Measurements from ENCODE around the gene ABCB6.

ABCB6 gene

DNA sequence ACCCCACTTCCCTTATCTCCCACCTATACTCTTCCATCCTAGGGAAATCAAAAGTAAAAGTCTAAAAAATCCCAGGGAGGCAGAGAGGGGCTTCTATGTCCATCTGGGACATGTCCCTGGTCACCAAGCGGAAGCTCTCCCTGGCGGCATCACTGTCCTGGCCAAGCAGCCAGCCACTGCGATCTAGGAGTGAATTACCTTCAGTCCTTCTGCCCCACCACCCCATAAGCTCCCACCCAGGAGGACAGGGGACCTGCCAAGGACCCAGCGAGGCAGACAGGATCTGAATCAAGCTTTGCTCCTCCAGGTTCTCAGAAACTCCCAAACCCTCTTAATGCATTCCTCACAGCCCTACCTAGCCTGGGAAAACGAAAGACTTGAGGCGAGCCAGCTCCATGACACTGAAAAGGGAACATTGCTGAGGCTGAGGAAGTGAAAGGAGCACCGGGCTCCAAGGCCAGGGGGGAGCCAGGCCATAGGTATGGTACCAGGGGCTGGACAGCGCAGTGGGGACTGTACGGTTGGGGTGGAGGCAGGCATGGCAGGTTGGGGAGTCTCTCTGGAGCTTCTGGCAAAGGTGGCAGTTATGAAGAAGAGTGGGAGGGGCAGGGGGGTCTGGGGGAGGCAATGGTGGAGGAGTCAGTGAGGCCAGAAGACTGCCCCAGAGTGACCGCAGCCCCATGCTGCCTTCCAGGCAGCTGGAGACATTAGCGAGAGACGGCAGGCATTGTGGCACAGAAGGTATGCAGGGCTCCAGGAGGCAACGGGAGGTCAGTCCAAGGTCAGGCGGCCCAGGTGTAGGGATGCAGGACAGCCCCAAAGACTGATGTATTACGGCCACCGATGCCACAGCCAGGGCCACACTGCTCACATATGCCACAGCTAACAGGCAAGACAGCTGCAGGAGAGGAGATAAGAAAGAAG, 46.3 kb downstream of the ABCB6 start:
- Histone ChIP-seq H3K4me1 (ENCODE audit: control insufficient read depth, insufficient read depth, low read length) (peaks cover 36% of the 10 kb centered on the region), H3K36me3 (ENCODE audit: control insufficient read depth, insufficient read depth, low read length, severe bottlenecking) (peaks cover 28% of the 10 kb centered on the region), H3K27me3 (replicated peaks; ENCODE audit: control insufficient read depth, insufficient read depth, low read length) (no peaks in the 10 kb centered on the region), H3K4me3 (ENCODE audit: low read length) (no peak overlapping the region), H3K9me3 (ENCODE audit: control insufficient read depth, low read length) (no peaks in the 10 kb centered on the region), H3K9ac (ENCODE audit: low read length) (peak overlapping the region; percentile 50)
- DNase-seq (ENCODE audit: low read depth), result no peak

DNA sequence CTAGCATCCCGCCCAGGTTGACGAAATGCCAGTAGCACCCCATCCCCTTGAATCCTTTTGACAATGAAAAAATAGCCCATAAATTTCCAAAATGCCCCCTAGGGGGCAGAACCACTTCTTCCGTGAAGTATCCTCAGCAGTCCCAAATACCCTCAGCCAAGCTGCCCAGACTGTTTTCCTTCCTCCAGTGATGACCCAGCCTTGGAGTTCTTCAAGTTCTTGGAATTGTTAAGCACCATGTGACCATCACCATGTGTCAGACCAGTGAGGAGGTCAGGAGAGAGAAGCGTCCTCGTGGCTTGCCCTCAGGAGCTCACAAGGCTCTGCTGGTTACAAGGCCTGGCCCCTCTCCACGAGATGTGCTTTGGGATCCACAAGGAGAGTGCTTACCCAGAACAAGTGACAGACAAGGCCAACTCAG, 47.5 kb downstream of the ABCB6 start:
- no peaks in the 10 kb centered on the region for H3K9me3 ChIP-seq (ENCODE audit: control insufficient read depth, low read length)
- H3K9ac ChIP-seq (ENCODE audit: low read length), result peak overlapping the region; percentile 50
- H3K27me3 ChIP-seq (replicated peaks; ENCODE audit: control insufficient read depth, insufficient read depth, low read length), result no peaks in the 10 kb centered on the region
- H3K36me3 ChIP-seq (ENCODE audit: control insufficient read depth, insufficient read depth, low read length, severe bottlenecking), result peaks cover 28% of the 10 kb centered on the region
- H3K4me3 ChIP-seq (ENCODE audit: low read length), result no peak overlapping the region
- DNase-seq (ENCODE audit: low read depth), result peak; percentile 87
- peaks cover 31% of the 10 kb centered on the region for H3K4me1 ChIP-seq (ENCODE audit: control insufficient read depth, insufficient read depth, low read length)

DNA sequence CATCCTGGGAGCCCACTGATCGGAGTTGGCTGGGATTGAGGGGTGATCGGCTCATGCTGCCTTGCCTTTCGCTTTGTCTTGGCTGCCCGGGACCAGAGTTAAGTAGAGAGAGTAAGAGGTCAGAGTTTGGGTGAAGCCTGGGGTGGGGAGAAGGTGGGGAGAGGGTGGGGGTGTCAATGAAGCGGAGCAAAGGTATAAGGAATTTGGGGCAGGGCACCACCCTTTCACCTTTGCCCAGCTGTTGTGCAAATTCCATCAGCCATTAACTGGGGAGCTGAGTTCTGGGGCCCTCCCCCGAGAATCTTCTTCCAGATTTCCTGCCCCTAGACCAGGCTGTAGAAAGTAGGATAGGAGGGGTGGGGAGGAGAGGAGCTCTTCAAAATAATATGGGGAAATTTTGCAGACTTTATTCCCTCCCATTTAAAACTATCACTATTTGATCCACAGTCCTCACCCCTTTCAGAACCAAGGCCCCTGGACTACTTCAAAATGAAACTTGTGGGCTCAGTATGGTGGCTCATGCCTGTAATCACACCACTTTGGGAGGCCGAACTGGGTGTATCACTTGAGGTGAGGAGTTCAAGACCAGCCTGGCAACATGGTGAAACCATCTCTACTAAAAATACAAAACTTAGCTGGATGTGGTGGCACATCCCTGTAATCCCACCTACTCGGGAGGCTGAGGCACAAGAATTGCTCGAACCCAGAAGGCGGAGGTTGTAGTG, 48.7 kb downstream of the ABCB6 start, which contains the start of gene SLC23A3:
Gene SLC23A3 (minus strand): TSS at position 100 of the 725 bp plus-strand sequence. CDS start 45 bp downstream, at position 55.
- Histone ChIP-seq H3K27me3 (replicated peaks; ENCODE audit: control insufficient read depth, insufficient read depth, low read length) (no peaks in the 10 kb centered on the region), H3K4me1 (ENCODE audit: control insufficient read depth, insufficient read depth, low read length) (peaks cover 22% of the 10 kb centered on the region), H3K36me3 (ENCODE audit: control insufficient read depth, insufficient read depth, low read length, severe bottlenecking) (peaks cover 28% of the 10 kb centered on the region), H3K9me3 (ENCODE audit: control insufficient read depth, low read length) (no peaks in the 10 kb centered on the region), H3K4me3 (ENCODE audit: low read length) (no peak within 1 kb of the TSS), H3K9ac (ENCODE audit: low read length) (peak within 1 kb of the TSS; percentile 44)
- DNase-seq (ENCODE audit: low read depth), result no peak

DNA sequence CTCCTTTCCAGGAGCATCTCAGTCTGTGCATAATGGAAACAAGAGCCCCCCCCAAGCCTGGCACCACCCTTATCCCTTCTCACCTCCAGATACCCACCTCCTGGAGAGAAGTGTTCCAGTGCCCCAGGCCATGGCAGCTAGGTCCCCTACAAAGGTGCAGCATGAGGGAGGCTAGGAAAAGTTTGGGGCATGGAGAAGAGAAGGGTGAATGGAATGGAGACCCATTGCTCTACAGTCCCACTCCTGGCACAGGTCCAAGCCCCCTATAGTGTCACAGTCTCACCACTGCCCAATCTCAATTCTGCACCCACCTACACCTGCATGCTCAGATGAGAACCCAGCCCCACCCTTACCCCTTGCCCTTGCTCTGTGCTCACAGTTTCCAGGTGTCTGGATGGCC, 49.8 kb downstream of the ABCB6 start:
- no peak for DNase-seq (ENCODE audit: low read depth)
- H3K9me3 ChIP-seq (ENCODE audit: control insufficient read depth, low read length), result no peaks in the 10 kb centered on the region
- peaks cover 17% of the 10 kb centered on the region for H3K36me3 ChIP-seq (ENCODE audit: control insufficient read depth, insufficient read depth, low read length, severe bottlenecking)
- H3K4me1 ChIP-seq (ENCODE audit: control insufficient read depth, insufficient read depth, low read length), result peaks cover 12% of the 10 kb centered on the region
- H3K27me3 ChIP-seq (replicated peaks; ENCODE audit: control insufficient read depth, insufficient read depth, low read length), result no peaks in the 10 kb centered on the region
- no peak overlapping the region for H3K9ac ChIP-seq (ENCODE audit: low read length)
- H3K4me3 ChIP-seq (ENCODE audit: low read length), result no peak overlapping the region

DNA sequence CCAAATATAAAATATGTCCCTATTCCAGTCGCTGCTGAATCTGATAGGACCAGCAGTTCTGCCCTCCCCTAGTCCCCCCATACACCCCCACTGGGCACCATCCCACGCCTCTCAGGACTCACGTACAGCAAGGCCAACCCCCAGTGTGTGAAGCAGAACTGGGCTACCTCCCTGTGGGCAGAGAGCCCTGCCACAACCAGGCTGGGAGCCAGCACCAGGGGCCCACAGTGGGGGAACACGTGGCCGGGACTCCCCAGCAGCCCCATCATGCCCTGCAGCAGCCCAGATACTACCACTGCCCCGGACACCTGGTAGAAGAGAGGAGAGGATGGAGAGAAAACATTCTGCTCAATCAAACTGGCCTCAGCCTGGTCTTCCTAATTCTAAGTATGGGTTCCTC, 50.2 kb downstream of the ABCB6 start:
- Histone ChIP-seq H3K4me3 (ENCODE audit: low read length) (no peak overlapping the region), H3K27me3 (replicated peaks; ENCODE audit: control insufficient read depth, insufficient read depth, low read length) (no peaks in the 10 kb centered on the region), H3K9me3 (ENCODE audit: control insufficient read depth, low read length) (no peaks in the 10 kb centered on the region), H3K9ac (ENCODE audit: low read length) (no peak overlapping the region), H3K4me1 (ENCODE audit: control insufficient read depth, insufficient read depth, low read length) (peaks cover 12% of the 10 kb centered on the region), H3K36me3 (ENCODE audit: control insufficient read depth, insufficient read depth, low read length, severe bottlenecking) (peaks cover 13% of the 10 kb centered on the region)
- DNase-seq (ENCODE audit: low read depth), result no peak

DNA sequence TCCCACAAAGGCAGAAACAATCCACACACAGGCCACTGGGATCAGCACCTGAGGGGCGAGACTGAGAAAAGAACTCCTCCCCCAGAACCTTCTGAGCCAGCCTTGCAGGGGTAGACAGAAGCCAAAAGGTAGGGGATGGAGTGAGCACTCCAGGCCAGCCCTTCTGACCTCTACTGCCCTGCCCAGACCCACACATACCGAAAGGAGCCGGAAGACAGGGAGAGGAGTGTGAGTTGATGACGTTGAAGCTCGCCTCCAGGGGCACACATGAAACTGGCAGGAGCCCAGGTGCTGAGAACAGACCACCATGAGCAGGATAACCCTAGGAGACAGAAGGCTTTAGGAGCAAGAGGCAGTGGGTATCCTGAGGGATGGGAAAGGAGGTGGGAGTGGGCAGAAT, 50.8 kb downstream of the ABCB6 start:
- Histone ChIP-seq H3K4me3 (ENCODE audit: low read length) (no peak overlapping the region), H3K4me1 (ENCODE audit: control insufficient read depth, insufficient read depth, low read length) (peaks cover 12% of the 10 kb centered on the region), H3K27me3 (replicated peaks; ENCODE audit: control insufficient read depth, insufficient read depth, low read length) (no peaks in the 10 kb centered on the region), H3K9ac (ENCODE audit: low read length) (no peak overlapping the region), H3K36me3 (ENCODE audit: control insufficient read depth, insufficient read depth, low read length, severe bottlenecking) (peaks cover 8% of the 10 kb centered on the region), H3K9me3 (ENCODE audit: control insufficient read depth, low read length) (no peaks in the 10 kb centered on the region)
- no peak for DNase-seq (ENCODE audit: low read depth)

DNA sequence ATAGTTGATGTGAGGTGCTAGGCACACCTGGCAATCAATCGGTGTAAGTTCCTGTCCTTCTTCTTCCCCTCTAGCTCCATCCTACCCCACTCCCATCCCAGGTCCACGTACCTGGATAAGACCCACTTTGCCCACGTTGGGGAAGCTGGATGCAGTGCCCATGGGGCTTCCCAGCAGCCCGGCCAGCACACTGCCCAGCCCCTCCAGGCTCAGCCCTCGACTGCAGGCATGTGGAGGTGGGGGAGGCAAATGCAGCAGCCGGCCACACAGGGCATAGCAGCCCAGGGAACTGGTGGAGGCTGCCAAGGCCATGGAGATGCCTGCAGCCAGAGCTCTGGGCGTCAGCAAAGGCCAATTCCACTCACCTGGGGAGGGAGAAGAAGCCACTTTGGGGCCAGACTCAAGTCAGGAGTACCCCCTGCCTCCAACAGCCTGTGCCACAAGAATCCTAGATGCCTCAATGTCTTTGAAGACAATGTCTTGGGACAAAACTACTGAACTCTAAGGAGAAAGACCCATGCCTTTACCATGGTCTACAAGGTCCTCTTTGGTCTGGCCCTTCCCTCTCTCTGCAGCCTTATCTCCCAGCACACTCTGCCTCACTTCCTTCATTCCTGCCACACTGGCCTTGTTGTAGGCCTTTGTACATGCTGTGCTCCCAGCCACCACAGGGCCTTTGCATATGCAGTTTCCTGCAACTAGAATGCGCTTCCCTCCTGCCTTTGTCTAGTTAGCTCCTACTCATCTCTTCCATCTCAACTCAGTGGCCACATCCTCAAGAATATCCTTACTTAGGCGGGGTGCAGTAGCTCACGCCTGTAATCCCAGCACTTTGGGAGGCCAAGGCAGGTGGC, 53.5 kb downstream of the ABCB6 start:
- Histone ChIP-seq H3K36me3 (ENCODE audit: control insufficient read depth, insufficient read depth, low read length, severe bottlenecking) (no peaks in the 10 kb centered on the region), H3K4me3 (ENCODE audit: low read length) (no peak overlapping the region), H3K4me1 (ENCODE audit: control insufficient read depth, insufficient read depth, low read length) (peaks cover 5% of the 10 kb centered on the region), H3K9me3 (ENCODE audit: control insufficient read depth, low read length) (no peaks in the 10 kb centered on the region), H3K27me3 (replicated peaks; ENCODE audit: control insufficient read depth, insufficient read depth, low read length) (no peaks in the 10 kb centered on the region), H3K9ac (ENCODE audit: low read length) (no peak overlapping the region)
- no peak for DNase-seq (ENCODE audit: low read depth)

DNA sequence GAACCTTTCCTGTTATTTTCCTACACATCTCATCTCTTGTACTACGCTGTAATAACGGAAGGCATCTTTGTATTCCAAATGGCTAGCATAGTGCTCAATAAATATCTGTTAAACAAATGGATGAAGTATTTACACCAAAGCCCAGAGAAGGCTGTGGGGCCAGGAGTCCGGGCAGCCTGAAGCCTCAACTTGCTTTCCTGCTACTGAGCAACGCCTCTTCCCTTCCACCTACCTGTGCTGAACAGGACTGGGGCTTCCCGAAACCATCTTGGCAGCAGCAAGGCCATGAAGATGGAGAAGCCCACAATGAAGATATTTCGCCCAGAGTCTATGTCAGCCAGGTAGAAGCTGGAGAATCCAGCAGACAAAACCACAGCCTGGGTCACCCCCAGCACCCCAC, 55.6 kb downstream of the ABCB6 start:
- Histone ChIP-seq H3K9me3 (ENCODE audit: control insufficient read depth, low read length) (no peaks in the 10 kb centered on the region), H3K36me3 (ENCODE audit: control insufficient read depth, insufficient read depth, low read length, severe bottlenecking) (no peaks in the 10 kb centered on the region)

DNA sequence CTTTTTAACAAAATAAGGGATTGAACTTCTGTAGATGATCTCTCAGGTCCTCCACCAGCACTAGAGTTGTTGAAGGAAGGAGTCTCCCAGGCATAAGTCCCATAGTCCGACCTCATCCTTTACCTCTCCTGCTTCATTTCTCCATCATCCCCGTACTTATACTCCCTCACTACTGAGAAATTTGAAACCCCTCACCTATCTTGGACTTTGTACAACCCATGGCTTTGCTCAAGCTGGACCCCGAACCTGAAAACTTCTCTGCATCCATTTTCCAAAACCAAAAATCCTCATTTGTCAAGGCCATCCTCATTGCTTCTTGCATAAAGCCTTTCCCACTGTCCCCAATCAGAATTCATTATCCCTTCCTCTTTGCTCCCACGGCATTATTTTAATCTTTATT, 57.7 kb downstream of the ABCB6 start:
- Histone ChIP-seq H3K4me1 (ENCODE audit: control insufficient read depth, insufficient read depth, low read length) (peaks cover 11% of the 10 kb centered on the region), H3K27me3 (replicated peaks; ENCODE audit: control insufficient read depth, insufficient read depth, low read length) (no peaks in the 10 kb centered on the region)

More for the DNA sequence above, 55.6 kb downstream of the ABCB6 start:
- Histone ChIP-seq H3K27me3 (replicated peaks; ENCODE audit: control insufficient read depth, insufficient read depth, low read length) (no peaks in the 10 kb centered on the region), H3K4me1 (ENCODE audit: control insufficient read depth, insufficient read depth, low read length) (peaks cover 11% of the 10 kb centered on the region), H3K9ac (ENCODE audit: low read length) (no peak overlapping the region), H3K4me3 (ENCODE audit: low read length) (no peak overlapping the region)
- no peak for DNase-seq (ENCODE audit: low read depth)

DNA sequence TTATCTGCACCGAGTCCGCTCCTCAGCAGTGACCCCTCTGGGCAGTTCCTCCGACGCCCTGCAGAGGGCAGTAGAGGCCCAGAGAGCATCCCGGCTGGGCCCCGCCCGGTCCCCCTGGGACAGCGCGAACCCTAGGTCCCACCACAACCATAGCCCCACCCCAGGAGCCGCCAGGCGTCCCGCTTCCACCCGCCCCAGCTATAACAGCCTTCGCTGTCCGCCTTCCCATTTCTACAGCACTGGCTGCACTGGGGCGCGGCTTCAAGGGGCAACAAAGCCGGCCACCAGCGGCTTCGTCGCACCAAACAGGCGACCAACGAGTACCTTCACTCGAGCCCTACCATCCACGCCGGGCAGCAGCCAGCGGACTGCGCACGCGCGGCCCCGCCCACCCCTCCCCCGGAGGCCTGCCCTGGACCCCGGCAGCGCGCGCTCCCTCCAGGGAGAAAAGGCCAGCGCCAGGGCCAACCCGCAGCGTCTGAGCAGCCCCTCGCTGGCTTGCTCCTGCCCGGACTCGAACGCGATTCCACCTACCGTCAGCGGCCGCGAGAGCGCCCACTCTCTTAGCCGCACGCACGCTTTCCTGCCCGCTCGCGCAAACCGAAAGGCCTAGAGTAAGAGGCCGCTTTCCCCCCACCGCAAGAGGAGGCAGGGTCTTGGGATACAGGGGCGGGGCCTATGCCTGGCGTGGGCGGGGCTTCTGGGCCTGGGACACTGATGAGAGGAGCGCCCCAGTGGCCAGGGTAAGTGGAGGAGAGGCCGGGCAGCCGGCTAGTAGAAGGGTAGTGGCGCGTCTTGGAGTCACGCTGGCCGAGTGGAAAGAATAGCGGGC, 58.4 kb downstream of the ABCB6 start, which contains the start of gene NHEJ1:
Gene NHEJ1 (minus strand): TSS at position 630 of the 832 bp plus-strand sequence. CDS start 2,453 bp downstream, outside the sequence.
- Histone ChIP-seq H3K4me3 (ENCODE audit: low read length) (peak within 1 kb of the TSS; percentile 82), H3K9me3 (ENCODE audit: control insufficient read depth, low read length) (no peaks in the 10 kb centered on the region), H3K36me3 (ENCODE audit: control insufficient read depth, insufficient read depth, low read length, severe bottlenecking) (peaks cover 6% of the 10 kb centered on the region), H3K27me3 (replicated peaks; ENCODE audit: control insufficient read depth, insufficient read depth, low read length) (no peaks in the 10 kb centered on the region), H3K4me1 (ENCODE audit: control insufficient read depth, insufficient read depth, low read length) (peaks cover 11% of the 10 kb centered on the region), H3K9ac (ENCODE audit: low read length) (peak within 1 kb of the TSS; percentile 93)
- peak; percentile 98 for DNase-seq (ENCODE audit: low read depth)

More for the DNA sequence above, 57.7 kb downstream of the ABCB6 start:
- Histone ChIP-seq H3K4me3 (ENCODE audit: low read length) (peak overlapping the region; percentile 82), H3K9ac (ENCODE audit: low read length) (peak overlapping the region; percentile 93), H3K36me3 (ENCODE audit: control insufficient read depth, insufficient read depth, low read length, severe bottlenecking) (peaks cover 6% of the 10 kb centered on the region), H3K9me3 (ENCODE audit: control insufficient read depth, low read length) (no peaks in the 10 kb centered on the region)
- no peak for DNase-seq (ENCODE audit: low read depth)
